Calu3 (cell line): ENCODE measurements around the gene CALD1. TPM values are rescaled to one million over a fixed set of nuclear protein-coding genes. Genes with fewer than 3 reads are reported as not detected.

Experiments
- BruUV-seq: library from RNA; stranded (reverse); fragments of 400-500 nt; replicated peaks from 2 replicates; lab custom pipeline; 2021; lab: Mats Ljungman, UMichigan
- CTCF ChIA-PET: fragments of 300-600 bp; sonication (Branson Sonifier 250); formaldehyde crosslinking; loops from one replicate; lab custom pipeline; 2022; ENCODE audit warnings: antibody characterized with exemption; lab: Charles Lee
- DNase-seq: peaks from one replicate; pipeline ENCODE4 v3.0.0; 2022
- H3K27ac Mint-ChIP-seq: one replicate; pipeline ENCODE4 v1.8.0; 2022; ENCODE audit warnings: mixed read lengths; ENCODE audit not compliant: unreplicated experiment
- H3K27me3 Mint-ChIP-seq: one replicate; pipeline ENCODE4 v1.8.0; 2022; ENCODE audit warnings: mixed read lengths; ENCODE audit not compliant: unreplicated experiment
- H3K36me3 Mint-ChIP-seq: one replicate; pipeline ENCODE4 v1.8.0; 2022; ENCODE audit warnings: mild to moderate bottlenecking, moderate library complexity, mixed read lengths; ENCODE audit not compliant: insufficient read depth, unreplicated experiment
- H3K4me1 Mint-ChIP-seq: one replicate; pipeline ENCODE4 v1.8.0; 2022; ENCODE audit warnings: mild to moderate bottlenecking, low read depth, mixed read lengths; ENCODE audit not compliant: unreplicated experiment
- H3K4me3 Mint-ChIP-seq: one replicate; pipeline ENCODE4 v1.8.0; 2022; ENCODE audit warnings: mild to moderate bottlenecking, low read depth, moderate library complexity, mixed read lengths; ENCODE audit not compliant: unreplicated experiment
- H3K9me3 Mint-ChIP-seq: one replicate; pipeline ENCODE4 v1.8.0; 2022; ENCODE audit warnings: low read depth, mixed read lengths; ENCODE audit not compliant: unreplicated experiment
- CTCF ChIP-seq: fragments of 200-600 bp; IDR thresholded peaks from one replicate; pipeline ENCODE4 v1.8.0; 2022; ENCODE audit warnings: antibody characterized with exemption; ENCODE audit not compliant: unreplicated experiment
- intact Hi-C: fragments of 100-400 bp; cut with micrococcal nuclease; formaldehyde crosslinking; loops from one replicate; pipeline ENCODE4 v1.10.0; 2022; ENCODE audit not compliant: unreplicated experiment
- total RNA-seq: library from RNA; stranded (reverse); gene quantifications from 2 replicates; pipeline ENCODE4 v1.2.3, GENCODE V29; 2022

CALD1 gene
- total RNA-seq, 1 experiment from 2014 or later: 9.3 TPM

GRCh38 chr7:134773164-134773563, 6.3 kb upstream of the CALD1 start:
- CTCF ChIA-PET: interaction anchor here (0.7 kb wide), 1 partner anchor 21 kb away, joined by 3 read pairs; no protein-coding TSS in a partner anchor
- TF ChIP-seq CTCF: no peak

GRCh38 chr7:134774119-134774518, 5.3 kb upstream of the CALD1 start:
- H3K9me3 Mint-ChIP-seq: no peaks in the 10 kb centered on the region
- no peaks in the 10 kb centered on the region for H3K27me3 Mint-ChIP-seq
- H3K27ac Mint-ChIP-seq: no peak overlapping the region
- peaks cover 4% of the 10 kb centered on the region for H3K4me1 Mint-ChIP-seq
- no peak for TF ChIP-seq CTCF
- CTCF ChIA-PET: no interaction called here
- BruUV-seq: no TSS peak
- no peak for DNase-seq
- no peak overlapping the region for H3K4me3 Mint-ChIP-seq
- no peaks in the 10 kb centered on the region for H3K36me3 Mint-ChIP-seq
- intact Hi-C loops: no loop called here

More at GRCh38 chr7:134773164-134773563, 6.3 kb upstream of the CALD1 start:
- no peak for DNase-seq
- intact Hi-C loops: no loop called here
- Mint-ChIP-seq H3K36me3 (no peaks in the 10 kb centered on the region), H3K4me1 (no peaks in the 10 kb centered on the region), H3K9me3 (no peaks in the 10 kb centered on the region), H3K27ac (no peak overlapping the region), H3K4me3 (no peak overlapping the region), H3K27me3 (no peaks in the 10 kb centered on the region)
- BruUV-seq: no TSS peak

GRCh38 chr7:134777470-134777869, 2.0 kb upstream of the CALD1 start:
- Mint-ChIP-seq H3K27me3 (no peaks in the 10 kb centered on the region), H3K9me3 (no peaks in the 10 kb centered on the region), H3K4me3 (no peak overlapping the region), H3K27ac (no peak overlapping the region), H3K4me1 (peaks cover 21% of the 10 kb centered on the region), H3K36me3 (no peaks in the 10 kb centered on the region)
- intact Hi-C loops: no loop called here
- CTCF ChIA-PET: no interaction called here
- no TSS peak for BruUV-seq
- no peak for DNase-seq
- TF ChIP-seq CTCF: no peak

GRCh38 chr7:134777908-134778580, 1.4 kb upstream of the CALD1 start:
- intact Hi-C loops: no loop called here
- Mint-ChIP-seq H3K36me3 (no peaks in the 10 kb centered on the region), H3K9me3 (no peaks in the 10 kb centered on the region), H3K27ac (no peak overlapping the region), H3K4me3 (no peak overlapping the region), H3K27me3 (no peaks in the 10 kb centered on the region), H3K4me1 (peaks cover 21% of the 10 kb centered on the region)
- DNase-seq: no peak
- no TSS peak for BruUV-seq
- CTCF ChIA-PET: no interaction called here
- TF ChIP-seq CTCF: no peak
